ENCODE data around the gene MINDY4.

Gene MINDY4

GRCh38 chr7:30859202-30859939 lies 88.2 kb downstream of the MINDY4 start:
- no peak for DNase-seq

- DNase-seq: no peak
These were observed 88.8 kb downstream of the MINDY4 start for GRCh38 chr7:30859940-30860496.

DNA sequence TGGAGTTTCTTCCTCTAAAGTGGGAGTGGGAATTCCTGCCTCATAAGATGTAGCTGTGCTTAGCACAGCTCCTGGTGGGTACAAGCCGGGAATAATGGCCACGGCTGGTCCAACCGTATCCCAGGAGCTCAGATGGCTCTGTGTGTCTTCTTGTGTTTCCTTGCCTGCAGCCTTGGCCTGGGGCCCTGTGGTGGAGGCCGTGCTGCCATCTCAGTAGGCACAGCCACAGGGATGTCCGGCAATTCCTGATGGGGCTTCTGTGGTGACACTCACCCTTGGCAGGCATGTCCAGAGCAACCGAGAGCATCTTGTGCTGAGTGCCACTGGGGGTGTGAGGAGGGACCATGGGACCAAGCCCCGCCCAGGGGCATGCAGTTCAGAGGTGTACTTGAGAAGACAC lies 90.4 kb downstream of the MINDY4 start:
- DNase-seq: no peak

GRCh38 chr7:30862995-30863705 lies 91.9 kb downstream of the MINDY4 start:
- no peak for DNase-seq

DNA sequence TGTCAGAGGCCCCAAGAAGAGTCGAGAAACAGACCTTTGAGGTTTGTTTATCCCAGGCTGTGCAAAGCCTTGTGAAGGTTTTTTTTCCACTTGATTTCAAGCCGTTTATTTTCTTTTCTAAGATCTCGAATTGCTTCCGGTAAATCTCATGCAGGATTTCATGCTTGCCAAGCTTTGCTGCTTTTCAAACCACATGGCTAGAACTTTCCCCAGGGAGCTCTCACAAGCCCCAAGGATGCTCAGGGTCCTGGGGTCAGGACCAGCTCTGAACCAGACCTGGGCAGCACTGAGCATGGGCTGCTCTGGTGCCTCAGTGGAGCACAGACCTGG lies 92.5 kb downstream of the MINDY4 start:
- DNase-seq: no peak

DNA sequence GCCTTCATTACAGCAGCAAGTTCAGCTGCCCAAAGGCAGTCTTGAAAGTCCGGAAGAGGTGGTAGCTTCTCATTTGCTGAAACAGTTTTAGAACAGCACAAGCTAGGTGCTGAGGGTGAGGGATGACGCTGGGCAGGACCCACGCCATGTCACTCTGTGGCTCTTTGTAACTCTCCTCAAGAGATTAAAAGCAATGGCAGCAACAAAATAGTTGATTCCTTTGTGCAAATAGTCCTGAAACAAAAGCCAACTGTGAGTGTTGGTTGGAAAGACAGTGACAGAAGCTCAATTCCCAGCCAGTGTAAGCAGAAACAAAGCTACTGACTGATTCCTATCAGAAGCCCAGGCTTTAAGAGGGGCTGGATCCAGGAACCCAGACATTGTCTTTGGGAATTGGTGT lies 92.9 kb downstream of the MINDY4 start:
- no peak for DNase-seq

GRCh38 chr7:30865076-30865475 lies 93.9 kb downstream of the MINDY4 start:
- DNase-seq: no peak

DNA sequence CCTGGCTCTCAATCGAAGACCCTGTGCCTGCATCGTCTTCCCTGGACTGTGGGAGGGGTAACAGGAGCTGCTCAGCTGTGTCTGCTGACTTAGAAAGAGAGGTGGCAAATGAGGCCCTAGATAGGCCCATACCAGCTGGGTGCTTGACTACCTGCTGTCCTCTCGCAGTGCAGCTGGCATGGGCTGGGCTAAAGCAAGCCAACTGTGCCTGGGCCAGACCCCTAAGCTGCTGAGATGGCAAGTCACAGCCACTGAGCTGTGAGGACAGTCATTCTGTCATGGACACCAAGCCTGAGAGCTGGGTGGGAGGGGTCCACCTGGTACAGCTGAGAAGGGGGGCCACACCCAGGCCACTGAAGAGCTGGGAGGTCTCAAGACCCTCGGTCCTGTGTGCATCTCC lies 94.6 kb downstream of the MINDY4 start:
- DNase-seq: no peak

DNA sequence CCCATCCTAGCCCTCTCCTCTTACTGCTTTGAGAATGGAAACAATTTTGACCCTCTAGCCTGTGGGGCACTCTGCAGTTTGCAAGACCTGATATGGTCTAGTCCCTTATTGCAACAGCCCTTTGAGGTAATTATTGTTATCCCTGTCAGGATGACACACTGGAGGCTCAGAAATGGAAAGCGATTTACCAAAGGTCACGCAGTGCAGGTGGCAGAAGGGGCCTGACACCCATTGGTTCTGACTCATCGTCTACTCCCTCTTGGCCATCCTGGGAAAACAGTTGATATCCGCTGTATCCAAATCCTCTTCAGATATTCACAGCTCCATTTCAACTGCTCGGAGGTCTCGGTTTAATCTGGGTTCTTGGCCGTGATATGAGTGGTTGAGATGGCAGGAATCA lies 95.7 kb downstream of the MINDY4 start:
- no peak for DNase-seq

GRCh38 chr7:30867483-30867882 lies 96.3 kb downstream of the MINDY4 start:
- no peak for DNase-seq

GRCh38 chr7:30869794-30870611 lies 98.8 kb downstream of the MINDY4 start:
- no peak for DNase-seq

GRCh38 chr7:30870821-30871518 lies 99.8 kb downstream of the MINDY4 start:
- no peak for DNase-seq

DNA sequence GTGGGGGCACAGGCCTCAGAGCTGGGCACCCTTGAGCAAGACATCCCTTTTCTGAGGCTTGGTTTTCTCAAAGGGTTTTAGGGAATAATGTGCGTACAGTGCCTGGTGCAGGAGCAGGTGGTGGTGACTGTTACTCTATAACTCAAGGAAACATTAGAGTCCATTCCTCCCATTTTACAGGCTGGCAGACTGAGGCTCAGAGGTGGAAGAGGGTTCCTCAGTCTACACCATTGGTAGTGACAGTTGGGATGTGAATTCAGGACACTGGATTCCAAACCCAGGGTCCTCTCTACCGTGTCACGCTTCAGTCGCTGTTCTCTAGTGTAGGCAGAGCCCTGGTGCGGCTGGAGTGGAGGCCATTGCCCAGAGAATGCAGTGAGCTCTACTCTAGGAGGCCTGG lies 100.4 kb downstream of the MINDY4 start:
- DNase-seq: no peak

DNA sequence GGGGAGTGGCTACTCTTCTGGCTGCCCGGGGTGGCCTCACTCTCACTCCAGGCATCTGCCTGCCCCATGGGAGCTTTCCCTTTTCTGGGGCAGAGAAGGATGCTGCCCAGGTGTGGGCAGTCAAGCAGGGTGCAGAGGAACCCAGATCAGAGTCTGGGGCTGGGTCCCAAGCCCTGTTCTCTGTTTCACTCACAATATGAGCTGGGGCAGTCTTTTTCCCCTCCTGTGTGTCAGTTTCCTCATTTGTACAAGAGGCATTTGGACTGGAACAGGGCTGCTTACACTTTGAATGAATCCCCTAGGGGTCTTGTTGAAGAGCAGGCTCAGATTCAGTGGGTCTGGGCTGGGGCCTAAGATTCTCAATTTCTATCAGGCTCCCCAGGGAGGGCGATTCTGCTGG lies 102.0 kb downstream of the MINDY4 start:
- no peak for DNase-seq

DNA sequence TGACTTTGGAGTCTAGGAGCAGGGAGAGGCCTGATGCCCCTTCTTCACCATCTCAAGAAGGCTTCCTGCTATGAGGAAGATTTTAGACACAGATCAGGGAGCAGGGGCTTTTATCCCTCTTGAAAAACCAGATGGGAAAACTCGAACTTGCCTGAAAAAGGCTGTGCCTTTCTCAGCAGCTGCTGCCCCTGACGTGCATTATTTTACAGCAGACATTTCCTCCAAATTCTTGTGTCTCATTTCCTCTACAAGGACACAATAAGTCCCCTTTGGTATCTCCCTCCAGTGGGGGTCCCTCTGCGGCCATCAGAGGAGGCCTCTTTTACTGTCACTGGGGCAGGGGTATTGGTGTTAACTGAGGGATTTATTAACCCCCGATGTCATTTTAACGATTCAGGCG lies 102.4 kb downstream of the MINDY4 start:
- no peak for DNase-seq

DNA sequence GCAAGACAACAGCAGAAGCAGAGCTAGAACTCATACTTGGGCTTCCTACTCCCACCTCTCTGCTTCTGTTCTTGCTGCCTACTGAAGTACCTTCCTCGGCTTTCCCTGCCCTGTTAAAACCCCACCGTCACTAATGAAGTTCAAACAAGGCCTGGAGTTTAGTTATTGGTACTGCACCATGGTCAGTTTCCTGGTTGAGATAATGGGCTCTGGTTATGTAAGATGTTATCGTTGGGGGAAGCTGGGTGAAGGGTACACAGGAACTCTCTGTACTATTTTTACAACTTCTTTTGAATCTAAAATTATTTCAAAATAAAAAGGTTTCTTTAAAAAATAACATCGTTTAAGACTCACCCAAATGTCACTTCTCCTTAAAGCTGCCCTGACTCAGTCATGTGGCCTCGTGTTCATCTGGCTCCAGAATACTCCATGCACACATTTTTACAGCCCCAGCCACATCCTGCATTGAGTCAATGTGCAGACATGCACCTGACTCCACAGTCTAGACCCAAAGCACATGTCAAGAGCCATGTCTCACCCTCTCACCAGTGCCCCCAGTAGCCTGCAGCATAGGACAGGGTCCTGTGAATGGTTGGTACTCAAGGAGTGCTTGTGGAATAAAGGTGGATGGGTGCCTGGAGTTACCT lies 103.6 kb downstream of the MINDY4 start:
- DNase-seq: no peak

DNA sequence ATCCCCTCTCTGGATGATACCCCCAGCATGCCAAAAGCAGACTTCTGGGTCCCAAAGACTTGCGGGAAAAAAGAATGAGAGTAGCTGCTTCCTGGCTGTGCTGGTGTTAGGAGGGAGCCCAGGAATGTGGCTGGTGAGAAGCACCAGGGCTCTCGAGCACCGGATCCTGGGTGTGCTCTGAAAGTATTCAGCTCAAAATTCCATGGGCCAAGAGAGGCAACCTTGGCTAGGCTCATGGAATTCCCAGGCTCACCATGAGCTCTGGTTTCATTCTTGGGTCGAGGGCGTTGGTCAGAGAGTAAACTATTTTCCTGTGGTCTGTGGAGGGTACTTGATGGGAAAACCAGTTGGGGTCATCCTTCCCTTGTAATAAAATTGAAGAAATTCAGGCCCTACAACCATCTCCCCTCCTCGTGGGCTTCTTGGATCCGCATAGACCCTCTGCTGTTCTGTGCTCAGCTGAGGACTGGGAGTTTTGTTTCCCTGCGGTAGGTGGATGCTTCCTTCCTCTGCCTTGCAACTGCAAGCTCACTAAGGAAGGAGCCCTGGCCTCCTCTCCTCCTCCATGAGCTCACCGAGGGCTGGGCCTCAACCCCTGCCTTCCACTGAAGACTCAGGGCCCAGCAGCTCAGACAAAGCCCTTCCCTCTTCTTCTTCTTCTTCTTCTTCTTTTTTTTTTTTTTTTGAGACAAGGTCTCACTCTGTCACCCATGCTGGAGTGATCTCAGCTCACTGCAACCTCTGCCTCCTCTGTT lies 106.0 kb downstream of the MINDY4 start:
- DNase-seq: no peak

- no peak for DNase-seq
These were observed 106.8 kb downstream of the MINDY4 start for GRCh38 chr7:30877993-30878392.

- DNase-seq: no peak
These were observed 108.2 kb downstream of the MINDY4 start for GRCh38 chr7:30879139-30880124.

DNA sequence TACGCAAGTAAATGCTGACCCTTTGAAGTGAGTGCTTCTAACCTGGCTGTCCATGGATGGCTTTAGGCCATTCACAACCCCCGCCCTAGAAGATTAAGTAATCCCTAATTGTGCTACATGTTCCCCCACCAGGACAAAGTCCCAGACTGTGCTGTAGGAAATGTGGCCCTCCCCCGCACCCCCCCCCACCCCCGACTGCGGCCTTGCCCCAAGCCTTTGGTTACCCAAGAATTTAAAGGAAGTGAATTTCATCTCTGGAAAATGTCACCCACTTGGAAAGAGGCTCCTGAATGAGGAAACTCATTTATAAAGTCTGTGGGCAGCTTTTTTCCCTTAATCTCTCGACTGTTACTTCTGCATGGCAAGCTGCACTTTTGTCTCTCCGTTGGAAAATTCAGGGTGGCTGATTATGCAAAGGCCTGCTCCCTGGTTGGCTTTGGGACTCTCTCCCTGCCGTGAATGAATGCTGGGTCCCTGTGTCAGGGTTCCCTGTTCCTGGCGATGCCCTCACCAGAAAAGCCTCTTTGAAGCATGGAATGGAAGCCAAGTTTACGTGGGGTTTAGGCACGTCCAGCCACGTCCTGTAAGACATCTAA lies 109.0 kb downstream of the MINDY4 start:
- no peak for DNase-seq

All from Kasumi-1 (cell line).